Measurements from ENCODE around the gene FNIP2.

DNA sequence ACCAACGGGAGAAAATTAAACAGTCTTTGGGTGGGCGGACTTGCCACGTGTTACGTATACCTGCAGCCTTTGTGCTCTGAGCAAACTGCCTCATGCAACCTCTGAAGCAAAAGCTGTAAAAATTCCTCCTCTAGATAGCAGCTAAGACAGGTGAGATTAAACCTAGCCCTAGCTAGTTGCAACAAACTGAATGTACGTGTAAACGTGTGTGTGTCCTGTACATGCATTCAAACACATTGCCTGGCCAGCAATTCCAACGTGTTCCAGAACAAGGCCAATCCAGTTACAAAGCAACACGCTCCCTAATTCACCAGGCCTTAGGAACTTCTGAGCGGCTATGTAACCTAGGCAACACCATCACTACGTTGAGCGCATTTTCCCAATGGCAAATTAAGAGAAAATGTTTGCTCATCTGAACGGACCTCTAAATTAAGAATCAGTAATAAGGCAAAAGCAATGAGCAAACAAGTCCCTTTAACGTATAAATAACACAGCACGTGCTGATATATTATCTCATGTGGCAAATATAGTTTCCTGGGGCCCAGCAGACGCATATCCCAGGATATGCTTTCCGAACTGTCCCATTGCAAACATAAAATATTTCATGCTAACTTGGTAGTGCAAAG is 46.4 kb upstream of the FNIP2 start:
- TF ChIP-seq, protein P1, sequence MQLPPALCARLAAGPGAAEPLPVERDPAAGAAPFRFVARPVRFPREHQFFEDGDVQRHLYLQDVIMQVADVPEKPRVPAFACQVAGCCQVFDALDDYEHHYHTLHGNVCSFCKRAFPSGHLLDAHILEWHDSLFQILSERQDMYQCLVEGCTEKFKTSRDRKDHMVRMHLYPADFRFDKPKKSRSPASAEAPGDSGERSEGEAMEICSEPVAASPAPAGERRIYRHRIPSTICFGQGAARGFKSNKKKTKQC (CRISPR knock-in tag; IDR thresholded peaks at IDR 0.05) = no peak
- TF ChIP-seq, protein P2, sequence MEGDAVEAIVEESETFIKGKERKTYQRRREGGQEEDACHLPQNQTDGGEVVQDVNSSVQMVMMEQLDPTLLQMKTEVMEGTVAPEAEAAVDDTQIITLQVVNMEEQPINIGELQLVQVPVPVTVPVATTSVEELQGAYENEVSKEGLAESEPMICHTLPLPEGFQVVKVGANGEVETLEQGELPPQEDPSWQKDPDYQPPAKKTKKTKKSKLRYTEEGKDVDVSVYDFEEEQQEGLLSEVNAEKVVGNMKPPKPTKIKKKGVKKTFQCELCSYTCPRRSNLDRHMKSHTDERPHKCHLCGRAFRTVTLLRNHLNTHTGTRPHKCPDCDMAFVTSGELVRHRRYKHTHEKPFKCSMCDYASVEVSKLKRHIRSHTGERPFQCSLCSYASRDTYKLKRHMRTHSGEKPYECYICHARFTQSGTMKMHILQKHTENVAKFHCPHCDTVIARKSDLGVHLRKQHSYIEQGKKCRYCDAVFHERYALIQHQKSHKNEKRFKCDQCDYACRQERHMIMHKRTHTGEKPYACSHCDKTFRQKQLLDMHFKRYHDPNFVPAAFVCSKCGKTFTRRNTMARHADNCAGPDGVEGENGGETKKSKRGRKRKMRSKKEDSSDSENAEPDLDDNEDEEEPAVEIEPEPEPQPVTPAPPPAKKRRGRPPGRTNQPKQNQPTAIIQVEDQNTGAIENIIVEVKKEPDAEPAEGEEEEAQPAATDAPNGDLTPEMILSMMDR (IDR thresholded peaks at IDR 0.05 in 2 of 3, conservative IDR thresholded peaks at IDR 0.05 in 1 of 3; ENCODE audit: insufficient read depth in 2 of 3, low read depth in 1 of 3, low read length in 3 of 3) = no peak
- TF ChIP-seq YBX1 (IDR thresholded peaks at IDR 0.05) (no peak), FOXJ3 (CRISPR knock-in tag; IDR thresholded peaks at IDR 0.05) (no peak)

Data from K562 (cell line).